GM12872 (cell line): Measurements from ENCODE around the gene NVL.

Source experiments
- TF ChIP-seq, protein P1 (sequence below): IDR thresholded peaks from 3 replicates; pipeline ENCODE4 v1.5.1; 2011; ENCODE audit warnings: low read depth, mild to moderate bottlenecking, low read length, moderate library complexity; ENCODE audit not compliant: insufficient read depth

The NVL gene

DNA sequence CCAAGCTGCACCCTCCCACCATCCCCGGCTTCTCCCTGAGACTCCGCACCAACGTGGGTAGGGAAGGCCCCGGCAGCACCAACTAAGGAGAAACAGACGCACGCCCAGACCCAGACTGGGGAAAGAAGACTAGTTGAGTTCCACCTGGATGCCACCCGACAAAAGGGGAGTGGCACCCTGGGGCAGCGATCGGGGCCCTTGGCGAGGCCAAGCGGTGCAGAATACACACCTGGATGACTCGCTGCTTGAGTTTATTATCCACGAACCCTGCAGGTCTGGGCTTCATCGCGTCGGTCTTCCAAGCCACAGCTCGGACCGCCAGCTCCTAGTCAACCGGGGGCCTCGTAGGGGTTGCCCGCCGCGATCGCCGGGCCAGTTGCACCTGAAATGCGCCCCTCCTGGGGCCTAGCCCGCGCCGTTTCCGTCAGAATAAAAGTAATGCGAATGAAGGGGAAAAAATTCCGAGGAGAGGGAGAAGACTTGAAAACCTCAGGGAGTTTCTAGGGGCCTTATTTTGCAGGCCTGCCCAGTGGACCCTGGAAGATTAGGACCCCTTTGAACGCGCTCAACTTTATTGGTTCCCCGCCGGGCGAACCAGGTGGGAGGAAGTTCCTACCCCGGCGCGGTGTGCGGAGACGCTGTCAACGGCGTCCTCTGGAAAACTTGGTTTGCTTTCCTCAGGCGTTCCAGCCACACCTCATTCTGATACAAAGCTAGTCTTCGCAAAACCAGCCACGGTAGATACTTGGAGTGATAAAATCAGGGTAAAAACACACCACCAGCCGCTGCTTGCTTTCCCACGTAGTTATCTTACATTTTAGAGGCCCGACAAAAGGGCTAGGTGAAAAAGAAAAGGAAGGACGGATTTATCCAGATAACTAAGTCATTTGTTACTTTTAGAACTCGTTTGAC is at the start of gene NVL:
NVL (minus strand) TSS at position 331 of the 912 bp plus-strand sequence; CDS start at position 286, 45 bp downstream.
- TF ChIP-seq, protein P1, sequence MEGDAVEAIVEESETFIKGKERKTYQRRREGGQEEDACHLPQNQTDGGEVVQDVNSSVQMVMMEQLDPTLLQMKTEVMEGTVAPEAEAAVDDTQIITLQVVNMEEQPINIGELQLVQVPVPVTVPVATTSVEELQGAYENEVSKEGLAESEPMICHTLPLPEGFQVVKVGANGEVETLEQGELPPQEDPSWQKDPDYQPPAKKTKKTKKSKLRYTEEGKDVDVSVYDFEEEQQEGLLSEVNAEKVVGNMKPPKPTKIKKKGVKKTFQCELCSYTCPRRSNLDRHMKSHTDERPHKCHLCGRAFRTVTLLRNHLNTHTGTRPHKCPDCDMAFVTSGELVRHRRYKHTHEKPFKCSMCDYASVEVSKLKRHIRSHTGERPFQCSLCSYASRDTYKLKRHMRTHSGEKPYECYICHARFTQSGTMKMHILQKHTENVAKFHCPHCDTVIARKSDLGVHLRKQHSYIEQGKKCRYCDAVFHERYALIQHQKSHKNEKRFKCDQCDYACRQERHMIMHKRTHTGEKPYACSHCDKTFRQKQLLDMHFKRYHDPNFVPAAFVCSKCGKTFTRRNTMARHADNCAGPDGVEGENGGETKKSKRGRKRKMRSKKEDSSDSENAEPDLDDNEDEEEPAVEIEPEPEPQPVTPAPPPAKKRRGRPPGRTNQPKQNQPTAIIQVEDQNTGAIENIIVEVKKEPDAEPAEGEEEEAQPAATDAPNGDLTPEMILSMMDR = no peak

DNA sequence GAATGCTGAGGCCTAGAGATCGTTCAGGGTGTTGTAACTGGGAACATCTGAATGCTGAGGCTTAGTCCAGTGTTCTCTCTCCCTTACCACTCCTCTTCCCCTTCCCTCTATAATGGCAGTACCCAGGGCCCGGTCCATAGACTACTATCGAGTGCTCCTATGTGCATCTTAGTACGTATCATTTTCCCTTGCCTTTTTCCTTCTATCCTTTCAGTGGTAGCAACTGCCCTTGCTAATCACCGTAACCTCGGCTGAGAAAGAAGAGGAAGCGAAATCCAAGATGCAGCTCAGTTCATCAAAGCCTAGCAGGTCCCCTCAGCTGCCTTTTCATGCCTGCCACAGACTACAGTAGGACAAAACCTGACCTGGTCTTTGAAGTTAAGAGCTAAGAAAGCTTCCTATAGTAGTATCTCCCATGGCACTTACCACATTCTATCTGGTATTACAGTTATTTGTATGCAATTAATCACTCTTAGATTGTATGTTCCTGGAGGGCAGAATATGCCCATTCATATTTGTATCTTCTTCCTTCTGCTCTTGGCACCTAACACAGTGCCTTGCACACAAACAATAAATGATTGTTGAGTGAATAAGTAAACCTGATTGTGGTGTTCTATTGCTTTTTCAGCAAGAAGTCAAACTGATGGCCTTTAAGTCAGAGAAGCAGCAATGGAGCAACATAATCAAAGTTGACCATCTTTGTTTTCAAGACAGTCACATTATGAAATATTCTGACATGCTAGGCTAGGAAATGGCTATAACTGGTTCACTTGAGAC is 49.1 kb upstream of the NVL start:
- TF ChIP-seq, protein P1 = no peak

DNA sequence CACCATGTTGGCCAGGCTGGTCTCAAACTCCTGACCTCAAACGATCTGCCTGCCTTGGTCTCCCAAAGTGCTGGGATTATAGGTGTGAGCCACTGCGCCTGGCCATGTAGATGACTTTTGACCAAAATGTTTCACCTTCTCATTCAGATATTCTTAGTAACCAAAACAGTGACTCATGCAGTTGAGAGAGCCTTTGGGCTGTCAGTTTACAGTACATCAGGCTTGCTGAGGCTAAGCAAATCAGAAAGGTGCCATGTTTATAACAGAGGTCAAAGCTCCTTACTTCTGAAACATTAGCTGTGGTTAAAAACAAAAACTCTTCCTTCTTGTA is 47.7 kb upstream of the NVL start:
- TF ChIP-seq, protein P1 = no peak

- TF ChIP-seq, protein P1 = no peak
Measured at GRCh38 chr1:224375059-224375458, 45.1 kb upstream of the NVL start.

- TF ChIP-seq, protein P1 = no peak
Measured at GRCh38 chr1:224373008-224373590, 43.1 kb upstream of the NVL start.

DNA sequence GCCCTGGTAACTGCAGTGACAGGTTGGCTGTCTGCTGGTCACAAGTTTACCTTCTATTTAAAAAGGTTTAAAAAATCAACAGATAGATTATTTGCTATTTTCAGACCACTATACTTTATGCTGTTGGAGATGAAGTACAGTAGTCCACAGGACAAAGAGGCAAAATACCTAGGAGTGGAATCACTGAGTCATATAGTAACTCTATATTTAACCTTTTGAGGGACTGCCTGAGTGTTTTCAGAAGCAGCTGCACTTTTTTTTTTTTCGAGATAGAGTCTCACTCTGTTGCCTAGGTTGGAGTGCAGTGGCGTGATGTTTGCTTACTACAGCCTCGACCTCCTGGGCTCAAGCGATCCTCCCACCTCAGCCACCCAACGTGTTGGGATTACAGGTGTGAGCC is 38.4 kb upstream of the NVL start:
- TF ChIP-seq, protein P1 = no peak

- TF ChIP-seq, protein P1 = no peak
Measured at GRCh38 chr1:224359207-224359606, 29.2 kb upstream of the NVL start.
